Stimulated activated CD8-positive, alpha-beta memory T cell treated with anti-CD3 and anti-CD28 coated beads, Interleukin-7, amount 100 ng/mL, for 4 hours (primary cell): ENCODE results near the gene HES1.
A peak's percentile ranks its signal among the peaks of the same experiment; 100 is the strongest.
"Not testable (repeated sequence)": the region's sequence is repeated elsewhere in the genome, so short reads cannot be mapped to it uniquely, and the experiment has no call there.

Source experiments
- DNase-seq, 2 donors: peaks; one replicate each; pipeline ENCODE4 v3.0.0-alpha.2; 2020; ENCODE audit warnings: low read depth in 2 of 2

The HES1 gene

GRCh38 chr3:194141415-194142155, 5.6 kb downstream of the HES1 start:
- peak; percentile 41 to 70 for DNase-seq

DNA sequence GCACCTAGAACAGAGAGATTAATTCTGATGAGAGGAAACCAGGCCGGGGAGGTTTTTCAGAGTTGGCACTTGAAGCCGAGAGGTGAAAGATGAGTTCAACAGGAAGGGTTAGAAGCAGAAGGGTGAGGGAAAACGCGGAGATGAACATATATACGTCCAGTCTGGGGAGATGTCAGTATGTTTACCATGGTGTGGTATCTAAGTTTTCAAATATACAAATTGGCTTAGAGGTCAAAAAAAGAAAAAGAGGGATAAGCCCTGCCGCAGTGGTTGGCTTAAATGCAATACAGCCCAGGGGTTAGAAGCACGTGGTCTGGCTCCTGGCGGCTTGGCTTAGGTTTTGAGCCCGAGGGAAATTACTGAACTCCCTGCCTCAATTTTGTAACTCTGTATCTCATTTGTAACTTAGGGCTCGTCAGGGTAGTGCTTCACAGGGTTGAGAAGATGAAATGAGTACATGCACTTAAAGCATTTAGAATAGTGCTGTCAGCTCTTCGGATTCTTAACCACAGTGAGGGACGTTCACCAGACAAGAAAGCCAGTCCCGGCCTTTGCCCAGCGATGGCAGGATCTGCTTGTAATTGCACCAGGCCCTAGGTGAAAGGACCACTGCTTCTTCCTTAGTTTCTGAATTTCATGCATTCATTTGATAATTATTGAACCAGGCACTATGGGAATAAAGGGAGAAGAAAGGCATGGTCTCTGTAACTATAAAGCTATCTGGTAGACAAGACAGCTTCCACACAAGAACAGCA, 6.4 kb downstream of the HES1 start:
- no peak for DNase-seq

GRCh38 chr3:194145702-194146101, 9.8 kb downstream of the HES1 start:
- no peak for DNase-seq

- DNase-seq: no peak
Observed at GRCh38 chr3:194147679-194148078, 11.7 kb downstream of the HES1 start.

DNA sequence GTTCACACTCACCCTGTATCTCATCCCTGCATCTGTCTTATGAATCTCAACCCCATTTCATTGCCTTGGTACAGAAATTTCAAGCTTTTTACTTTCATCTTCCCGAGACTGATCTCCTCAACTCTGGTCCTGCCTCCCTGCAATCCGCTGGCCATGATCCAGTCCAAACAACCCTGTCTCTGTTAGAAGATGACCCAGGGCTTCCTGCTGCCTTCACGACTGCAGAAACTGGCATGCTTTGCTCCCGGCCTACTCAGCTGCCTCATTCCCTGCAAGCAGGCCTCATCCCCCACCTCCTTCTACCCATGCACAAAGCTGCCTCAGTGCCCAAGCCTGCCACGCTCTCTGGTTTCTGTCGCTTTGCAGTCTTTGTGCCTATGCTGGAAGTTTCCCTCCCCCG, 12.4 kb downstream of the HES1 start:
- no peak for DNase-seq

DNA sequence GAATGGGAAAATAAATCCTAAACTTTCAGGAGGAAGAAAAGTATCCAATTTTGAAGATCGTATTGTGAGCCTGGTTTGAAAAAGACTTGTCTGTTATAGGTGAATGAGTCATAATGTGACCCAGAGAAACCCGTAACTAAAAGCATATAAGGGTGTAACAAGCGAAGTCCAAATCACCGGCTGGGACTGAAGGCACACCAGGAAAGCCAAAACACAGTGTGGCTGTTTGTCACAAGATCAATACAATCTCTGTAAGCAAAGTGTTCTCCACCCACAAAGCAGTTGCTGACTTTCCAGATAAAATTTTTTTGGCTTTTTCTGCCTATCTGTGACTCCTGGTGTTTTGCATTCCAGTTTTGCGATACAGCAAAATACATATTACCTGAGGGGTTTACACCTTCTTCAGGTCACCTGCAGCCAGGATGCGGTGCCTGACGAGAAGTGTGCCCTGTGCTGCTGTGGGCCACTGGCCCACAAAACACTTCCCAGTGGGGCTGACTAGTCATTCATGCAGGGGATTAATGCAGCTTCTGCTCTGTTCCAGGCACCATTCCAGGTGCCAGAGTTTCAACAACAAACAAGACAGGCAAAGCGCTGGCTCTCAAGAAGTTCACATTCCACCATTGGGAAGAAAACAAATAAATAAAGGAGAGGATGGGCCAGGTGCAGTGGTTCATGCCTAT, 14.4 kb downstream of the HES1 start:
- no peak for DNase-seq

GRCh38 chr3:194150935-194151302, 15.0 kb downstream of the HES1 start:
- not testable (repeated sequence) for DNase-seq

GRCh38 chr3:194154346-194154745, 18.4 kb downstream of the HES1 start:
- no peak for DNase-seq

DNA sequence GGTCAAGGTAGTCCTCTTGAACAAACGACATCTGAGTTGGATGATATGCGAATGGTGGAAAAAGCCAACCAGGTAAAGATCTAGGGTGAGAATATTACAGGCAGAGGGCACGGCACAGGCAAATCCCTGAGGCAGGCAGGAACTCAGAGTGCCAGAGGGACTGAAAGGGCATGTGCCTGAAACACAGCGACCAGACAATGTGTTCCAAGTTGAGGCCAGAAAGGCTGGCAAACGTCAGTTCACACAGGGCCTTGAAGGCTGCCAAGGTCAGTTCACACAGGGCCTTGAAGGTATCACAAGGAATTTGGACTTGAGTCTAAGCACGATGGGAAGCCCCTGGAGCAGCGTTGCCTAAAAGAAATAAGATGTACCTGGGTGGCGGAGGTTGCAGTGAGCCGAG, 20.1 kb downstream of the HES1 start:
- DNase-seq: no peak

DNA sequence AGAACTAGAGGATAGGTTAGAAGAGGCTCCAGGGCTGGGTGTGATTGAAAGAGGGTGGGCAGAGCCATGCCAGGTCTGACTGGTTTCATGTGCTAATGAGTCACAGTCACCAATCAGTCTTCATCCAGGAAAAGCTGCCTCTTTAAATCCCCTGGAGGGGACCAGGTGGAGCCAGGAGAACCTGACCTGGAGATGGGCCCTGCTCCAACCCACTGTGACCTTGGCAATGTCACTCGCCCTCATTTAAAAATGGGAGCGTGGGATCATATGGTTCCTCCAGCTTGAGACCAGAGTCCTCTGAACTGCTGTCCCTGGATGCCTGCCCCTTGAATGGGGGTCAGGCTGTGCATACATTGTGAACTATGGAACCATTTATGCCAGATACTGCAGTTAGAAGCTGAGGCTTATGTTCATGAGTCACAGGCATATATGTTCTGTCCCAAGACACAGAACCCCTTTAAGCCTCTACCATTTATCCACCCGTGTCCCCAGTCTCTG, 23.0 kb downstream of the HES1 start:
- DNase-seq: no peak

- DNase-seq: no peak
Observed at GRCh38 chr3:194160158-194160557, 24.2 kb downstream of the HES1 start.

DNA sequence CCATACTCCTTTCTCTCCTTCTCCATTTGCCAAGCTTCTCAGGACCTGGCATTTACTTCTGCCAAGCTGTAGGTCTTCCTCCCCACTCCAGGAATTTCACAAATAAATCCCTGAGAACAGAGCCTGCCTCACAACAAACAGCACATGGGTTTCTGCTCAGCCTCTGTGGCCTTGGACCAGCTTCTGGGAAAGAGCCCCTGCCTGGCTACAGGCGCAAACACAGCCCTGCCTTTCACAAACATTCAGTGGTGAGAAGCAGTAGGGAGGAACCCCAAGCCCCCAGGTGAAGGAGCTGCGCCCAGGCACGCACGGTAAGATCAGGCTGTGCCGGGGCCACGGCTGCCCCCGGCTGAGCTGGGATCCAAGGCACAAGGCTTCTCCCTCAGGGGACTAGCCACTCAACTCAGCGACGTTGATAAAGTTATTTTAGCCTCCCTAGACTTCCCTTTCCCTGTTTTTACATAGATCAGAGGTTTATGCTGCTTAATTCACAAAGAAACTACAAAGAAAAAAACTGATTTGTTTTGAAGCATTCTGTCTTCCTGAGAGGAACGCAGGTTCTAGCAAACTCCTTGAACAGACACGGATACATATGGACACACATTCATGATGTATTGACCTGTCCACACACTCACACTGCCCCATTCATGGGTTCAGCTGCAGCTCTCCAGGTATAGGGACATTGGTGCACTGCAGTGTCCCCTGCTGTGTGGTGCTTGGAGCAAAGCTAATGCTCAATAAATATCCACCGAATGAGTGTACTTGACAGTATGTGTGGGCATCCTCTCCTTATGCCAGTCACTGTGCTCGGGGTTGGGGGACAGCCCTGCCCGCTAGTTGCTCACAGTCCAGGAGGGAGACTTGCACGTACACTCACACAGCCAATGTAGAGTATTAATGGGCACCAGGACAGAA, 25.4 kb downstream of the HES1 start:
- no peak for DNase-seq

- no peak for DNase-seq
Observed at GRCh38 chr3:194162070-194162678, 26.2 kb downstream of the HES1 start.

GRCh38 chr3:194162817-194163584, 27.1 kb downstream of the HES1 start:
- no peak for DNase-seq

GRCh38 chr3:194163697-194164096, 27.7 kb downstream of the HES1 start:
- no peak for DNase-seq

- DNase-seq: no peak
Observed at GRCh38 chr3:194164861-194165260, 28.9 kb downstream of the HES1 start.

GRCh38 chr3:194165271-194166018, 29.5 kb downstream of the HES1 start:
- no peak for DNase-seq

- no peak for DNase-seq
Observed at GRCh38 chr3:194166682-194167479, 30.9 kb downstream of the HES1 start.
